HepG2 (cell line): ENCODE results near the gene GGTLC1. TPM values are rescaled to one million over a fixed set of nuclear protein-coding genes. Genes with fewer than 3 reads are reported as not detected.

Experiments
- CEBPB ChIP-seq: IDR thresholded peaks from 2 replicates; pipeline ENCODE4 v1.6.1; 2011; ENCODE audit warnings: low read depth, low read length, improper control_type of control experiment, borderline replicate concordance
- FOXP4 ChIP-seq: sonication (generic); formaldehyde crosslinking; IDR thresholded peaks from 2 replicates; pipeline ENCODE4 v1.4.0; 2020; ENCODE audit warnings: missing genetic modification reagents
- PATZ1 ChIP-seq: sonication (generic); formaldehyde crosslinking; IDR thresholded peaks from 2 replicates; pipeline ENCODE4 v1.4.0; 2020; ENCODE audit warnings: missing genetic modification reagents
- TFE3 ChIP-seq: IDR thresholded peaks from 2 replicates; pipeline ENCODE4 v1.6.1; 2016
- ZBTB7B ChIP-seq: sonication (generic); formaldehyde crosslinking; IDR thresholded peaks from 2 replicates; pipeline ENCODE4 v1.4.0; 2020; ENCODE audit warnings: missing genetic modification reagents
- ZFP91 ChIP-seq: sonication (generic); formaldehyde crosslinking; IDR thresholded peaks from 2 replicates; pipeline ENCODE4 v1.9.0; 2022; ENCODE audit warnings: missing genetic modification reagents, mild to moderate bottlenecking, borderline replicate concordance
- ZNF652 ChIP-seq: IDR thresholded peaks from 2 replicates; pipeline ENCODE4 v1.6.1; 2016; ENCODE audit warnings: low read depth, borderline replicate concordance
- ZNF687 ChIP-seq: sonication (generic); formaldehyde crosslinking; IDR thresholded peaks from 2 replicates; pipeline ENCODE4 v1.5.1; 2020; ENCODE audit warnings: mild to moderate bottlenecking, missing genetic modification reagents, moderate library complexity
- polyA plus RNA-seq, 8 experiments: library from polyadenylated mRNA; depleted of rRNA in 3 of 8; stranded (reverse) in 7 of 8; unstranded in 1 of 8; fragments of >200 nt; fragmentation: Illumina TruSeq in 4 of 8; extraction: Trizol in 4 of 8; gene quantifications; 2 replicates each; pipeline versions ENCODE4 v1.2.1 to v1.2.3, GENCODE V29; 2011 to 2016; ENCODE audit warnings: low read depth in 4 of 8, missing spikeins in 1 of 8, mixed read lengths in 1 of 8; ENCODE audit not compliant: insufficient read depth in 1 of 8
- total RNA-seq, 5 experiments: library from RNA; depleted of rRNA; stranded (reverse); fragments of >200 nt; fragmentation: Illumina TruSeq; extraction: Trizol; gene quantifications; 2 replicates each; pipeline ENCODE4 v1.2.3, GENCODE V29; 2016; ENCODE audit warnings: low read depth in 1 of 5

Gene GGTLC1
- total and polyA plus RNA-seq, 2 of the 13 experiments (the other 11 are each of a cell fraction or from before 2014, with no cell fraction given): not detected

- TF ChIP-seq ZNF687 (CRISPR knock-in tag) (peak; percentile 11; the same call in 1 of the 2 replicates), ZBTB7B (CRISPR knock-in tag) (peak; percentile 42; the same call in 1 of the 2 replicates), CEBPB (peak; percentile 5; the same call in 1 of the 2 replicates), FOXP4 (CRISPR knock-in tag) (0 out of 2 replicates have a peak, but pooled peaks have one; percentile 7), ZNF652 (CRISPR knock-in tag) (peak; percentile 96), PATZ1 (peak; percentile 42; the same call in 1 of the 2 replicates), ZFP91 (0 out of 2 replicates have a peak, but pooled peaks have one; percentile 9), TFE3 (0 out of 2 replicates have a peak, but pooled peaks have one; percentile 45)
Observed at GRCh38 chr20:23981014-23981413, 7.6 kb downstream of the GGTLC1 start (continued).
